ENCODE measurements around the gene PON3.
"Not testable (repeated sequence)": the region's sequence is repeated elsewhere in the genome, so short reads cannot be mapped to it uniquely, and the experiment has no call there.

Gene PON3

GRCh38 chr7:95379457-95379856, 16.7 kb downstream of the PON3 start:
- H3K9me3 ChIP-seq (ENCODE audit: control insufficient read depth, insufficient read depth, low read length), result peaks cover 17% of the 10 kb centered on the region
- not testable (repeated sequence) for H3K27me3 ChIP-seq (ENCODE audit: control insufficient read depth, insufficient read depth, low read length); H3K4me3 ChIP-seq (ENCODE audit: low read depth, low read length); H3K4me1 ChIP-seq (ENCODE audit: control insufficient read depth, insufficient read depth, low read length); H3K9ac ChIP-seq (ENCODE audit: low read depth, low read length); H3K27ac ChIP-seq (ENCODE audit: low read depth, low read length); H3K36me3 ChIP-seq (ENCODE audit: control insufficient read depth, insufficient read depth, low read length)

- no peak overlapping the region for H3K4me3 ChIP-seq (ENCODE audit: low read depth, low read length)
- H3K27me3 ChIP-seq (ENCODE audit: control insufficient read depth, insufficient read depth, low read length), result no peaks in the 10 kb centered on the region
- no peaks in the 10 kb centered on the region for H3K36me3 ChIP-seq (ENCODE audit: control insufficient read depth, insufficient read depth, low read length)
- no peak overlapping the region for H3K9ac ChIP-seq (ENCODE audit: low read depth, low read length)
- H3K9me3 ChIP-seq (ENCODE audit: control insufficient read depth, insufficient read depth, low read length), result peaks cover 17% of the 10 kb centered on the region
- H3K27ac ChIP-seq (ENCODE audit: low read depth, low read length), result no peak overlapping the region
- no peaks in the 10 kb centered on the region for H3K4me1 ChIP-seq (ENCODE audit: control insufficient read depth, insufficient read depth, low read length)
Observed at GRCh38 chr7:95376632-95377400, 19.4 kb downstream of the PON3 start.

- H3K27ac ChIP-seq (ENCODE audit: low read depth, low read length), result no peak overlapping the region
- peaks cover 17% of the 10 kb centered on the region for H3K9me3 ChIP-seq (ENCODE audit: control insufficient read depth, insufficient read depth, low read length)
- no peaks in the 10 kb centered on the region for H3K27me3 ChIP-seq (ENCODE audit: control insufficient read depth, insufficient read depth, low read length)
- no peaks in the 10 kb centered on the region for H3K36me3 ChIP-seq (ENCODE audit: control insufficient read depth, insufficient read depth, low read length)
- H3K4me3 ChIP-seq (ENCODE audit: low read depth, low read length), result no peak overlapping the region
- no peak overlapping the region for H3K9ac ChIP-seq (ENCODE audit: low read depth, low read length)
- H3K4me1 ChIP-seq (ENCODE audit: control insufficient read depth, insufficient read depth, low read length), result no peaks in the 10 kb centered on the region
Observed at GRCh38 chr7:95375591-95376257, 20.5 kb downstream of the PON3 start.

- H3K27me3 ChIP-seq (ENCODE audit: control insufficient read depth, insufficient read depth, low read length), result no peaks in the 10 kb centered on the region
- no peak overlapping the region for H3K9ac ChIP-seq (ENCODE audit: low read depth, low read length)
- no peaks in the 10 kb centered on the region for H3K4me1 ChIP-seq (ENCODE audit: control insufficient read depth, insufficient read depth, low read length)
- H3K9me3 ChIP-seq (ENCODE audit: control insufficient read depth, insufficient read depth, low read length), result peaks cover 7% of the 10 kb centered on the region; the same call in 1 of the 2 replicates
- no peak overlapping the region for H3K4me3 ChIP-seq (ENCODE audit: low read depth, low read length)
- no peaks in the 10 kb centered on the region for H3K36me3 ChIP-seq (ENCODE audit: control insufficient read depth, insufficient read depth, low read length)
- no peak overlapping the region for H3K27ac ChIP-seq (ENCODE audit: low read depth, low read length)
Observed at GRCh38 chr7:95373323-95373722, 22.9 kb downstream of the PON3 start.

GRCh38 chr7:95368235-95368634, 27.9 kb downstream of the PON3 start:
- H3K27me3 ChIP-seq (ENCODE audit: control insufficient read depth, insufficient read depth, low read length), result no peaks in the 10 kb centered on the region
- no peaks in the 10 kb centered on the region for H3K4me1 ChIP-seq (ENCODE audit: control insufficient read depth, insufficient read depth, low read length)
- H3K9ac ChIP-seq (ENCODE audit: low read depth, low read length), result no peak overlapping the region
- no peak overlapping the region for H3K27ac ChIP-seq (ENCODE audit: low read depth, low read length)
- no peak overlapping the region for H3K4me3 ChIP-seq (ENCODE audit: low read depth, low read length)
- no peaks in the 10 kb centered on the region for H3K9me3 ChIP-seq (ENCODE audit: control insufficient read depth, insufficient read depth, low read length)
- H3K36me3 ChIP-seq (ENCODE audit: control insufficient read depth, insufficient read depth, low read length), result no peaks in the 10 kb centered on the region

- no peak overlapping the region for H3K4me3 ChIP-seq (ENCODE audit: low read depth, low read length)
- no peaks in the 10 kb centered on the region for H3K27me3 ChIP-seq (ENCODE audit: control insufficient read depth, insufficient read depth, low read length)
- no peaks in the 10 kb centered on the region for H3K36me3 ChIP-seq (ENCODE audit: control insufficient read depth, insufficient read depth, low read length)
- no peak overlapping the region for H3K9ac ChIP-seq (ENCODE audit: low read depth, low read length)
- no peaks in the 10 kb centered on the region for H3K4me1 ChIP-seq (ENCODE audit: control insufficient read depth, insufficient read depth, low read length)
- H3K27ac ChIP-seq (ENCODE audit: low read depth, low read length), result no peak overlapping the region
- H3K9me3 ChIP-seq (ENCODE audit: control insufficient read depth, insufficient read depth, low read length), result no peaks in the 10 kb centered on the region
Observed at GRCh38 chr7:95367606-95368005, 28.6 kb downstream of the PON3 start.

GRCh38 chr7:95365151-95365550, 31.0 kb downstream of the PON3 start:
- no peak overlapping the region for H3K9ac ChIP-seq (ENCODE audit: low read depth, low read length)
- H3K27me3 ChIP-seq (ENCODE audit: control insufficient read depth, insufficient read depth, low read length), result no peaks in the 10 kb centered on the region
- no peaks in the 10 kb centered on the region for H3K36me3 ChIP-seq (ENCODE audit: control insufficient read depth, insufficient read depth, low read length)
- no peak overlapping the region for H3K4me3 ChIP-seq (ENCODE audit: low read depth, low read length)
- H3K9me3 ChIP-seq (ENCODE audit: control insufficient read depth, insufficient read depth, low read length), result no peaks in the 10 kb centered on the region
- no peaks in the 10 kb centered on the region for H3K4me1 ChIP-seq (ENCODE audit: control insufficient read depth, insufficient read depth, low read length)
- H3K27ac ChIP-seq (ENCODE audit: low read depth, low read length), result no peak overlapping the region

GRCh38 chr7:95357623-95358022, 38.6 kb downstream of the PON3 start:
- Histone ChIP-seq H3K4me1 (ENCODE audit: control insufficient read depth, insufficient read depth, low read length) (no peaks in the 10 kb centered on the region), H3K9me3 (ENCODE audit: control insufficient read depth, insufficient read depth, low read length) (no peaks in the 10 kb centered on the region), H3K4me3 (ENCODE audit: low read depth, low read length) (no peak overlapping the region), H3K27me3 (ENCODE audit: control insufficient read depth, insufficient read depth, low read length) (no peaks in the 10 kb centered on the region), H3K9ac (ENCODE audit: low read depth, low read length) (no peak overlapping the region), H3K36me3 (ENCODE audit: control insufficient read depth, insufficient read depth, low read length) (no peaks in the 10 kb centered on the region), H3K27ac (ENCODE audit: low read depth, low read length) (no peak overlapping the region)

GRCh38 chr7:95342642-95343307, 53.4 kb downstream of the PON3 start:
- Histone ChIP-seq H3K36me3 (ENCODE audit: control insufficient read depth, insufficient read depth, low read length) (no peaks in the 10 kb centered on the region), H3K27ac (ENCODE audit: low read depth, low read length) (no peak overlapping the region), H3K4me3 (ENCODE audit: low read depth, low read length) (no peak overlapping the region), H3K9ac (ENCODE audit: low read depth, low read length) (no peak overlapping the region), H3K4me1 (ENCODE audit: control insufficient read depth, insufficient read depth, low read length) (peaks cover 8% of the 10 kb centered on the region; the same call in 1 of the 2 replicates), H3K27me3 (ENCODE audit: control insufficient read depth, insufficient read depth, low read length) (no peaks in the 10 kb centered on the region), H3K9me3 (ENCODE audit: control insufficient read depth, insufficient read depth, low read length) (no peaks in the 10 kb centered on the region)

GRCh38 chr7:95342029-95342428, 54.1 kb downstream of the PON3 start:
- no peaks in the 10 kb centered on the region for H3K27me3 ChIP-seq (ENCODE audit: control insufficient read depth, insufficient read depth, low read length)
- H3K36me3 ChIP-seq (ENCODE audit: control insufficient read depth, insufficient read depth, low read length), result no peaks in the 10 kb centered on the region

GRCh38 chr7:95340491-95340890, 55.7 kb downstream of the PON3 start:
- no peaks in the 10 kb centered on the region for H3K27me3 ChIP-seq (ENCODE audit: control insufficient read depth, insufficient read depth, low read length)
- H3K4me1 ChIP-seq (ENCODE audit: control insufficient read depth, insufficient read depth, low read length), result peaks cover 8% of the 10 kb centered on the region; the same call in 1 of the 2 replicates
- no peak overlapping the region for H3K9ac ChIP-seq (ENCODE audit: low read depth, low read length)

More at GRCh38 chr7:95342029-95342428, 54.1 kb downstream of the PON3 start:
- peaks cover 8% of the 10 kb centered on the region; the same call in 1 of the 2 replicates for H3K4me1 ChIP-seq (ENCODE audit: control insufficient read depth, insufficient read depth, low read length)
- no peaks in the 10 kb centered on the region for H3K9me3 ChIP-seq (ENCODE audit: control insufficient read depth, insufficient read depth, low read length)
- H3K9ac ChIP-seq (ENCODE audit: low read depth, low read length), result no peak overlapping the region
- H3K27ac ChIP-seq (ENCODE audit: low read depth, low read length), result no peak overlapping the region
- H3K4me3 ChIP-seq (ENCODE audit: low read depth, low read length), result no peak overlapping the region

More at GRCh38 chr7:95340491-95340890, 55.7 kb downstream of the PON3 start:
- Histone ChIP-seq H3K4me3 (ENCODE audit: low read depth, low read length) (no peak overlapping the region), H3K27ac (ENCODE audit: low read depth, low read length) (no peak overlapping the region), H3K9me3 (ENCODE audit: control insufficient read depth, insufficient read depth, low read length) (no peaks in the 10 kb centered on the region), H3K36me3 (ENCODE audit: control insufficient read depth, insufficient read depth, low read length) (no peaks in the 10 kb centered on the region)
